Measurements from ENCODE around the gene SBF2. TPM values are rescaled to one million over a fixed set of nuclear protein-coding genes. Genes with fewer than 3 reads are reported as not detected.
"Not testable (repeated sequence)": the region's sequence is repeated elsewhere in the genome, so short reads cannot be mapped to it uniquely, and the experiment has no call there.

The SBF2 gene
- total RNA-seq, 4 donors from 2014 or later = 29.7 to 60.4 (median 36.0) TPM

GRCh38 chr11:10144954-10145353 lies 149.1 kb downstream of the SBF2 start:
- intact Hi-C loops (cut with DNase I; ENCODE audit: low total_unique reads) = no loop called here
- 95 to 97% methylated on average over 4 of the region's 4 CpGs for WGBS, 2 donors
- no peak for DNase-seq (ENCODE audit: low spot score in 2 of 2)

DNA sequence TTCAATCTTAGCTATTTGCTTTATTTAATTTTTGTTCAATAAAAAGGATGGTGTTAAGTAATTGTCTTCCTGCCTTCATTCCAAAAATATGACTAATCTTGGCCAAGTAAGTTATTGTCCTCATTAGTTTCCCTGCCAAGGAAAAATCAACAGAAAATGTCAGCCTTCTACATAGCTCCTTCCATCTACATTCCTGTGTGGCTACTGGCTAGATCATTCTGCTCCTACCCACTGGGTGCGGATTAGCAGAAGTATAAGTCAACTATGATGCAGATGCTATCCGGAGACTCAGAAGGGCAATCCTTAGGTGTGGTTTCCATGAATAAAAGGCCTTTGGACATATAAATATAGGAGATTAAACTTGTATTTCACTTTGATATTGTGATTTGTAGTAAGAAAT lies 154.4 kb downstream of the SBF2 start:
- WGBS, 2 donors = 30 to 31% methylated on average over 2 of the region's 2 CpGs
- intact Hi-C loops (cut with DNase I; ENCODE audit: low total_unique reads) = no loop called here
- H3K4me3 ChIP-seq (ENCODE audit: low read depth, poor library complexity, severe bottlenecking) = no peak overlapping the region
- TF ChIP-seq, protein P1, sequence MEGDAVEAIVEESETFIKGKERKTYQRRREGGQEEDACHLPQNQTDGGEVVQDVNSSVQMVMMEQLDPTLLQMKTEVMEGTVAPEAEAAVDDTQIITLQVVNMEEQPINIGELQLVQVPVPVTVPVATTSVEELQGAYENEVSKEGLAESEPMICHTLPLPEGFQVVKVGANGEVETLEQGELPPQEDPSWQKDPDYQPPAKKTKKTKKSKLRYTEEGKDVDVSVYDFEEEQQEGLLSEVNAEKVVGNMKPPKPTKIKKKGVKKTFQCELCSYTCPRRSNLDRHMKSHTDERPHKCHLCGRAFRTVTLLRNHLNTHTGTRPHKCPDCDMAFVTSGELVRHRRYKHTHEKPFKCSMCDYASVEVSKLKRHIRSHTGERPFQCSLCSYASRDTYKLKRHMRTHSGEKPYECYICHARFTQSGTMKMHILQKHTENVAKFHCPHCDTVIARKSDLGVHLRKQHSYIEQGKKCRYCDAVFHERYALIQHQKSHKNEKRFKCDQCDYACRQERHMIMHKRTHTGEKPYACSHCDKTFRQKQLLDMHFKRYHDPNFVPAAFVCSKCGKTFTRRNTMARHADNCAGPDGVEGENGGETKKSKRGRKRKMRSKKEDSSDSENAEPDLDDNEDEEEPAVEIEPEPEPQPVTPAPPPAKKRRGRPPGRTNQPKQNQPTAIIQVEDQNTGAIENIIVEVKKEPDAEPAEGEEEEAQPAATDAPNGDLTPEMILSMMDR (IDR thresholded peaks at IDR 0.05) = no peak
- no peak for TF ChIP-seq POLR2A (IDR thresholded peaks at IDR 0.05)
- no peak for DNase-seq (ENCODE audit: low spot score in 2 of 2)

More at GRCh38 chr11:10144954-10145353, 149.1 kb downstream of the SBF2 start:
- TF ChIP-seq, protein P1 (IDR thresholded peaks at IDR 0.05) = no peak
- TF ChIP-seq POLR2A (IDR thresholded peaks at IDR 0.05) = no peak
- no peak overlapping the region for H3K4me3 ChIP-seq (ENCODE audit: low read depth, poor library complexity, severe bottlenecking)

- H3K4me3 ChIP-seq (ENCODE audit: low read depth, poor library complexity, severe bottlenecking) = no peak overlapping the region
- intact Hi-C loops (cut with DNase I; ENCODE audit: low total_unique reads) = no loop called here
- DNase-seq (ENCODE audit: low spot score in 2 of 2) = no peak
- TF ChIP-seq, protein P1 (IDR thresholded peaks at IDR 0.05) = no peak
- TF ChIP-seq POLR2A (IDR thresholded peaks at IDR 0.05) = no peak
- 90 to 96% methylated on average over 3 of the region's 3 CpGs for WGBS, 2 donors
Observed at GRCh38 chr11:10139143-10139542, 154.9 kb downstream of the SBF2 start.

GRCh38 chr11:10134975-10135481 lies 159.0 kb downstream of the SBF2 start:
- TF ChIP-seq, protein P1 (IDR thresholded peaks at IDR 0.05) = no peak
- TF ChIP-seq POLR2A (IDR thresholded peaks at IDR 0.05) = no peak
- intact Hi-C loops (cut with DNase I; ENCODE audit: low total_unique reads) = no loop called here
- WGBS, 2 donors = 91 to 94% methylated on average over 5 of the region's 5 CpGs
- H3K4me3 ChIP-seq (ENCODE audit: low read depth, poor library complexity, severe bottlenecking) = no peak overlapping the region
- DNase-seq (ENCODE audit: low spot score in 2 of 2) = no peak

- DNase-seq (ENCODE audit: low spot score in 2 of 2); intact Hi-C loops (cut with DNase I; ENCODE audit: low total_unique reads); H3K4me3 ChIP-seq (ENCODE audit: low read depth, poor library complexity, severe bottlenecking): not testable (repeated sequence)
- WGBS, 2 donors = 95 to 100% methylated on average over 1 of the region's 1 CpG
Observed at GRCh38 chr11:10134226-10134625, 159.8 kb downstream of the SBF2 start.

DNA sequence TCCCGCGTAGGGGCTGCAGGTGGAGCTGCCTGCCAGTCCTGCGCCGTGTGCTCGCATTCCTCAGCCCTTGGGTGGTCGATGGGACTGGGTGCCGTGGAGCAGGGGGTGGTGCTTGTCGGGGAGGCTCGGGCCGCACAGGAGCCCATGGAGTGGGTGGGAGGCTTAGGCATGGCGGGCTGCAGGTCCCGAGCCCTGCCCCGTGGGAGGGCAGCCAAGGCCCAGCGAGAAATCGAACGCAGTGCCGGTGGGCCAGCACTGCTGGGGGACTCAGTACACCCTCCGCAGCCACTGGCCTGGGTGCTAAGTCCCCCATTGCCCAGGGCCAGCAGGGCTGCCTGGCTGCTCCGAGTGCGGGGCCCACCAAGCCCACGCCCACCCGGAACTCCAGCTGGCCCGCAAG lies 160.8 kb downstream of the SBF2 start:
- H3K4me3 ChIP-seq (ENCODE audit: low read depth, poor library complexity, severe bottlenecking); DNase-seq (ENCODE audit: low spot score in 2 of 2); intact Hi-C loops (cut with DNase I; ENCODE audit: low total_unique reads): not testable (repeated sequence)
- 97% methylated on average over 13 of the region's 23 CpGs; no CpG with 5 or more reads in 1 of the 2 donors for WGBS, 2 donors

DNA sequence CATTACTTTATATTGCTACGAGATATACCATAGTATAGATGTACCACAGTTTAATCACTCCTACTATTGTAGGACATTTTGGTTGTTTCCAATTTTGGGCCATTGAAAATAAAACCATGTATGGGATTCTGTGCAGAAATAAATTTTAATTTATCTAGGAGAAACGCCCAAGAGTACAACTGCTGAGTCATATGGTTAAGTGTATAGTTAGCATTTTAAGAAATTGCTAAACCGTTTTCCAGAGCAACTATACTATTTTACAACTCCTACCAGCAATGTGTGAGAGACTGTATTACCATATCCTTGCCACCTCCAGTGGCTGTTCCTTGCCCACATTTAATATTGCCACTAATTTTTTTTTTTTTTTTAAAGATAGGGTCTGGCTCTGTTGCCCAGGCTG lies 163.1 kb downstream of the SBF2 start:
- no peak for TF ChIP-seq POLR2A (IDR thresholded peaks at IDR 0.05)
- TF ChIP-seq, protein P1 (IDR thresholded peaks at IDR 0.05) = no peak
- WGBS, 2 donors = 74 to 79% methylated on average over 3 of the region's 3 CpGs
- intact Hi-C loops (cut with DNase I; ENCODE audit: low total_unique reads) = no loop called here
- no peak overlapping the region for H3K4me3 ChIP-seq (ENCODE audit: low read depth, poor library complexity, severe bottlenecking)
- no peak for DNase-seq (ENCODE audit: low spot score in 2 of 2)

- H3K4me3 ChIP-seq (ENCODE audit: low read depth, poor library complexity, severe bottlenecking); intact Hi-C loops (cut with DNase I; ENCODE audit: low total_unique reads); DNase-seq (ENCODE audit: low spot score in 2 of 2): not testable (repeated sequence)
- WGBS, 2 donors = 92 to 97% methylated on average over 8 of the region's 8 CpGs
Observed at GRCh38 chr11:10129184-10129583, 164.8 kb downstream of the SBF2 start.

Measured in lower leg skin (tissue), 4 donors.